H9 (cell line): ENCODE results near the gene SRSF11. TPM values are rescaled to one million over a fixed set of nuclear protein-coding genes. Genes with fewer than 3 reads are reported as not detected.

Experiments
- DNase-seq: peaks from one replicate; pipeline ENCODE4 v3.0.0-alpha.2; 2017
- H2AFZ ChIP-seq: one replicate; pipeline ENCODE4 v1.6.1; 2013; ENCODE audit warnings: mild to moderate bottlenecking, low read length, control low read depth, moderate library complexity
- H2AK5ac ChIP-seq: 2 replicates; pipeline ENCODE4 v1.6.1; 2013; ENCODE audit warnings: low read length, control low read depth, mixed read lengths; ENCODE audit not compliant: insufficient read length
- H2BK120ac ChIP-seq: one replicate; pipeline ENCODE4 v1.6.1; 2013; ENCODE audit warnings: low read depth, mild to moderate bottlenecking, low read length, control low read depth, inconsistent platforms; ENCODE audit not compliant: poor library complexity, severe bottlenecking
- H2BK12ac ChIP-seq: 2 replicates; pipeline ENCODE4 v1.6.1; 2013; ENCODE audit warnings: low read length, control low read depth, mixed read lengths, low read depth; ENCODE audit not compliant: insufficient read length
- H2BK15ac ChIP-seq: 2 replicates; pipeline ENCODE4 v1.6.1; 2013; ENCODE audit warnings: low read depth, low read length, control low read depth
- H2BK20ac ChIP-seq: one replicate; pipeline ENCODE4 v1.6.1; 2013; ENCODE audit warnings: low read depth, mild to moderate bottlenecking, low read length, control low read depth, inconsistent platforms; ENCODE audit not compliant: poor library complexity, severe bottlenecking
- H2BK5ac ChIP-seq: 2 replicates; pipeline ENCODE4 v1.6.1; 2013; ENCODE audit warnings: low read length, control low read depth, mixed read lengths; ENCODE audit not compliant: insufficient read length
- H3K14ac ChIP-seq: 2 replicates; pipeline ENCODE4 v1.6.1; 2013; ENCODE audit warnings: low read length, control low read depth; ENCODE audit not compliant: insufficient read depth
- H3K18ac ChIP-seq: 2 replicates; pipeline ENCODE4 v1.6.1; 2013; ENCODE audit warnings: low read depth, mild to moderate bottlenecking, mixed read lengths, low read length, control low read depth; ENCODE audit not compliant: insufficient read length
- H3K23ac ChIP-seq: 2 replicates; pipeline ENCODE4 v1.6.1; 2013; ENCODE audit warnings: low read length, control low read depth, mixed read lengths, low read depth; ENCODE audit not compliant: insufficient read length
- H3K23me2 ChIP-seq: 2 replicates; pipeline ENCODE4 v1.6.1; 2013; ENCODE audit warnings: low read depth, mild to moderate bottlenecking, mixed read lengths, low read length, control low read depth; ENCODE audit not compliant: insufficient read length, poor library complexity, severe bottlenecking
- H3K27ac ChIP-seq: 2 replicates; pipeline ENCODE4 v1.5.1; 2013; ENCODE audit warnings: low read length, control low read depth, mixed read lengths, low read depth; ENCODE audit not compliant: insufficient read length
- H3K27me3 ChIP-seq: 2 replicates; pipeline ENCODE4 v1.6.1; 2013; ENCODE audit warnings: low read length, control low read depth, inconsistent platforms; ENCODE audit not compliant: insufficient read depth
- H3K4ac ChIP-seq: 2 replicates; pipeline ENCODE4 v1.6.1; 2013; ENCODE audit warnings: low read depth, mild to moderate bottlenecking, control low read depth, inconsistent platforms, low read length, moderate library complexity
- H3K4me1 ChIP-seq: 2 replicates; pipeline ENCODE4 v1.6.1; 2013; ENCODE audit warnings: low read length, control low read depth, inconsistent platforms; ENCODE audit not compliant: insufficient read depth
- H3K4me2 ChIP-seq: 2 replicates; pipeline ENCODE4 v1.6.1; 2013; ENCODE audit warnings: low read length, control low read depth, mixed read lengths; ENCODE audit not compliant: insufficient read length, insufficient read depth
- H3K56ac ChIP-seq: 2 replicates; pipeline ENCODE4 v1.6.1; 2013; ENCODE audit warnings: low read depth, mild to moderate bottlenecking, mixed read lengths, low read length, control low read depth; ENCODE audit not compliant: insufficient read length
- H3K79me1 ChIP-seq: 2 replicates; pipeline ENCODE4 v1.6.1; 2013; ENCODE audit warnings: low read depth, mild to moderate bottlenecking, moderate library complexity, low read length, control low read depth, inconsistent platforms; ENCODE audit not compliant: insufficient read depth, poor library complexity, severe bottlenecking
- H3K79me2 ChIP-seq: 2 replicates; pipeline ENCODE4 v1.6.1; 2013; ENCODE audit warnings: low read length, control low read depth, inconsistent platforms; ENCODE audit not compliant: insufficient read depth
- H3K9ac ChIP-seq: 2 replicates; pipeline ENCODE4 v1.6.1; 2013; ENCODE audit warnings: low read length, control low read depth, mixed read lengths; ENCODE audit not compliant: insufficient read length; ENCODE audit errors: extremely low read depth
- H3K9me3 ChIP-seq: one replicate; pipeline ENCODE4 v1.6.1; 2013; ENCODE audit warnings: low read depth, low read length, inconsistent platforms; ENCODE audit not compliant: control insufficient read depth
- H3T11ph ChIP-seq: one replicate; pipeline ENCODE4 v1.6.1; 2013; ENCODE audit warnings: mild to moderate bottlenecking, low read length, control low read depth, inconsistent platforms
- H4K20me1 ChIP-seq: one replicate; pipeline ENCODE4 v1.6.1; 2013; ENCODE audit not compliant: control insufficient read depth, insufficient read length, insufficient read depth
- H4K5ac ChIP-seq: 2 replicates; pipeline ENCODE4 v1.6.1; 2013; ENCODE audit warnings: low read depth, mild to moderate bottlenecking, mixed read lengths, low read length, control low read depth; ENCODE audit not compliant: insufficient read length
- H4K8ac ChIP-seq: replicated peaks from 2 replicates; pipeline ENCODE4 v1.6.1; 2013; ENCODE audit warnings: low read length, control low read depth, mixed read lengths, low read depth; ENCODE audit not compliant: insufficient read length
- H4K91ac ChIP-seq: 2 replicates; pipeline ENCODE4 v1.6.1; 2013; ENCODE audit warnings: low read depth, mild to moderate bottlenecking, moderate library complexity, mixed read lengths, low read length, control low read depth; ENCODE audit not compliant: insufficient read length
- H3K27ac Mint-ChIP-seq, 3 experiments: 2 replicates in 2 of 3; 3 replicates in 1 of 3; pipeline ENCODE4 v1.8.0; 2020 to 2021; ENCODE audit warnings: mixed read lengths in 3 of 3, mild to moderate bottlenecking in 1 of 3, moderate library complexity in 1 of 3
- H3K27me3 Mint-ChIP-seq: 2 replicates; pipeline ENCODE4 v1.8.0; 2021; ENCODE audit warnings: low read depth, mild to moderate bottlenecking, moderate library complexity, mixed read lengths
- H3K36me3 Mint-ChIP-seq, 3 experiments: 2 replicates in 2 of 3; 3 replicates in 1 of 3; pipeline ENCODE4 v1.8.0; 2020 to 2021; ENCODE audit warnings: low read depth in 3 of 3, mixed read lengths in 3 of 3; ENCODE audit not compliant: insufficient read depth in 1 of 3
- H3K4me1 Mint-ChIP-seq, 2 experiments: 2 replicates each; pipeline ENCODE4 v1.8.0; 2020; ENCODE audit warnings: mixed read lengths in 2 of 2
- H3K4me3 Mint-ChIP-seq, 2 experiments: 2 replicates in 1 of 2; 3 replicates in 1 of 2; pipeline ENCODE4 v1.8.0; 2020 to 2021; ENCODE audit warnings: mild to moderate bottlenecking in 2 of 2, mixed read lengths in 2 of 2, moderate library complexity in 1 of 2
- H3K9me3 Mint-ChIP-seq, 2 experiments: 2 replicates in 1 of 2; 3 replicates in 1 of 2; pipeline ENCODE4 v1.8.0; 2020; ENCODE audit warnings: mild to moderate bottlenecking in 2 of 2, mixed read lengths in 2 of 2, moderate library complexity in 1 of 2
- WGBS: extraction: QIAGEN DNeasy Blood & Tissue Kit; methylation state at CpG from one replicate; pipeline ENCODE4 v1.1.7; 2013; ENCODE audit warnings: missing lambda C conversion rate, low lambda C conversion rate, mixed read lengths; ENCODE audit not compliant: insufficient read length; ENCODE audit errors: extremely low coverage; 5-methylcytosine and 5-hydroxymethylcytosine counted together
- total RNA-seq: library from RNA; stranded (reverse); gene quantifications from 2 replicates; pipeline ENCODE4 v1.2.1, GENCODE V29; 2021
- TF ChIP-seq, protein P1 (sequence below): fragments of 200-600 bp; sonication (generic); conservative IDR thresholded peaks from 3 replicates; pipeline ENCODE4 v1.8.0; 2021; ENCODE audit warnings: antibody characterized with exemption, mild to moderate bottlenecking

Gene SRSF11
- total RNA-seq, 1 experiment from 2014 or later: 214 TPM

DNA sequence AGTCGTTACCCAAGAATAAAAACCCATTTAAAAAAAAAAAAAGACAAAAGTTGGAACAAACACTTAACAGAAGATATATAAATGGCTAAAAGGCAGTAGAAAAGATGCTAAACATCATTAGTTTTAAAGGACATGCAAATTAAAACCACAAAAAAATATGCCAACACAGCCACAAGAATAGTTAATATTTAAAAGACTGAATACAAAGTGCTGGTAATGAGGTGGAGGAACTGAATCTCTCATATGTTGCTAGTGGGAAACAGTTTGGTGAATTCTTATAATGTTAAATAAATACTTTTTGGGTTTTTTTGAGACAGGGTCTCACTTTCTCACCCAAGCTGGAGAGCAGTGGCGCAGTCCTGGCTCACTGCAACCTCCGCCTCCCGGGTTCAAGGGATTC lies 25.8 kb upstream of the SRSF11 start:
- Histone ChIP-seq H3K79me1 (no peaks in the 10 kb centered on the region), H3K27me3 (no peaks in the 10 kb centered on the region), H3K4ac (no peak overlapping the region), H3K79me2 (no peaks in the 10 kb centered on the region; the same call in 1 of the 2 replicates), H4K20me1 (no peaks in the 10 kb centered on the region), H3K4me1 (no peaks in the 10 kb centered on the region), H2BK15ac (no peak overlapping the region), H4K8ac (no peak overlapping the region), H3K9ac (no peak overlapping the region), H3K23me2 (no peaks in the 10 kb centered on the region), H3K14ac (no peak overlapping the region), H2AK5ac (no peak overlapping the region), H3T11ph (no peak overlapping the region), H3K18ac (no peak overlapping the region), H4K5ac (no peak overlapping the region), H2BK5ac (no peak overlapping the region), H3K23ac (no peak overlapping the region), H3K4me2 (no peak overlapping the region), H3K9me3 (no peaks in the 10 kb centered on the region), H3K56ac (no peak overlapping the region), H2BK20ac (no peak overlapping the region), H2BK120ac (no peak overlapping the region), H2AFZ (no peak overlapping the region), H2BK12ac (no peak overlapping the region), H3K27ac (no peak overlapping the region), H4K91ac (no peak overlapping the region)
- no peak overlapping the region for H3K4me3 Mint-ChIP-seq
- no peaks in the 10 kb centered on the region; a peak in 2 of 7 replicates for H3K36me3 Mint-ChIP-seq
- H3K27ac Mint-ChIP-seq: no peak overlapping the region
- no peak for DNase-seq
- H3K27me3 Mint-ChIP-seq: no peaks in the 10 kb centered on the region
- TF ChIP-seq, protein P1, sequence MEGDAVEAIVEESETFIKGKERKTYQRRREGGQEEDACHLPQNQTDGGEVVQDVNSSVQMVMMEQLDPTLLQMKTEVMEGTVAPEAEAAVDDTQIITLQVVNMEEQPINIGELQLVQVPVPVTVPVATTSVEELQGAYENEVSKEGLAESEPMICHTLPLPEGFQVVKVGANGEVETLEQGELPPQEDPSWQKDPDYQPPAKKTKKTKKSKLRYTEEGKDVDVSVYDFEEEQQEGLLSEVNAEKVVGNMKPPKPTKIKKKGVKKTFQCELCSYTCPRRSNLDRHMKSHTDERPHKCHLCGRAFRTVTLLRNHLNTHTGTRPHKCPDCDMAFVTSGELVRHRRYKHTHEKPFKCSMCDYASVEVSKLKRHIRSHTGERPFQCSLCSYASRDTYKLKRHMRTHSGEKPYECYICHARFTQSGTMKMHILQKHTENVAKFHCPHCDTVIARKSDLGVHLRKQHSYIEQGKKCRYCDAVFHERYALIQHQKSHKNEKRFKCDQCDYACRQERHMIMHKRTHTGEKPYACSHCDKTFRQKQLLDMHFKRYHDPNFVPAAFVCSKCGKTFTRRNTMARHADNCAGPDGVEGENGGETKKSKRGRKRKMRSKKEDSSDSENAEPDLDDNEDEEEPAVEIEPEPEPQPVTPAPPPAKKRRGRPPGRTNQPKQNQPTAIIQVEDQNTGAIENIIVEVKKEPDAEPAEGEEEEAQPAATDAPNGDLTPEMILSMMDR: no peak
- no CpG with 5 or more reads among the region's 4 CpGs for WGBS
- peaks cover 0 to 2% of the 10 kb centered on the region in 2 experiments; a peak in 1 of 5 replicates for H3K9me3 Mint-ChIP-seq
- H3K4me1 Mint-ChIP-seq: no peaks in the 10 kb centered on the region
